Neutrophil (primary cell): ENCODE data around the gene HCFC1R1.

Experiments used
- H3K27ac ChIP-seq: fragments of 200-600 bp; sonication (generic); 2 replicates; pipeline ENCODE4 v1.5.1; 2016; ENCODE audit warnings: mild to moderate bottlenecking, moderate library complexity
- H3K27me3 ChIP-seq: fragments of 200-600 bp; sonication (generic); 2 replicates; pipeline ENCODE4 v1.6.0; 2016; ENCODE audit warnings: mild to moderate bottlenecking
- H3K36me3 ChIP-seq: fragments of 200-600 bp; sonication (generic); 2 replicates; pipeline ENCODE4 v1.5.1; 2017
- H3K4me1 ChIP-seq, 2 experiments: fragments of 200-600 bp in 1 of 2; sonication (generic) in 1 of 2; 1 replicate in 1 of 2; 2 replicates in 1 of 2; pipeline versions ENCODE4 v1.5.1 to v1.6.1; 2013 to 2016; ENCODE audit warnings: low read depth in 1 of 2, low read length in 1 of 2, mild to moderate bottlenecking in 1 of 2, moderate library complexity in 1 of 2; ENCODE audit not compliant: control insufficient read depth in 1 of 2, insufficient read depth in 1 of 2
- H3K4me3 ChIP-seq, 2 experiments: fragments of 200-600 bp in 1 of 2; sonication (generic) in 1 of 2; 1 replicate in 1 of 2; 2 replicates in 1 of 2; pipeline ENCODE4 v1.5.1; 2013 to 2016; ENCODE audit warnings: low read depth in 1 of 2, low read length in 1 of 2, mild to moderate bottlenecking in 1 of 2, moderate library complexity in 1 of 2
- H3K9me3 ChIP-seq: fragments of 200-600 bp; sonication (generic); 2 replicates; pipeline ENCODE4 v1.5.1; 2016
- TF ChIP-seq, protein P1 (sequence below): fragments of 200-600 bp; sonication (generic); IDR thresholded peaks from 2 replicates; pipeline ENCODE4 v1.5.1; 2016; ENCODE audit warnings: antibody characterized with exemption

HCFC1R1 gene

DNA sequence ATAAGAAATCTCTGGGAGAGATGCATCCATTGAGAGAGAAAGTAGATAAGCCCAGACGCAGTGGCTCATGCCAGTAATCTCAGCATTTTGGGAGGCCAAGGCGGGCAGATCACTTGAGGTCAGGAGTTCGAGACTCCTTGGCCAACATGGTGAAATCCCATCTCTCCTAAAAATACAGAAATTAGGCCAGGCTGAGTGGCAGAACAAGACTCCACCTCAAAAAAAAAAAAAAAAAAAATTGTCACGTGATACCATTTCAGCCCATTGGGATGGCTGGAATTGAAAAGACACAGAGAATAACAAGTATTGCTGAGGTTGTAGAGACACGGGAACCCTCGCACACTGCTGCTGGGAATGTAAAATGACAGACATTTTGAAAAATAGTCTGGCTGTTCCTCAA is 38.8 kb upstream of the HCFC1R1 start:
- Histone ChIP-seq H3K36me3 (peaks cover 34% of the 10 kb centered on the region), H3K4me3 (peak overlapping the region; percentile 8 to 23), H3K27me3 (no peaks in the 10 kb centered on the region), H3K27ac (peak overlapping the region; percentile 76), H3K4me1 (peaks cover 50 to 62% of the 10 kb centered on the region in 2 experiments), H3K9me3 (no peaks in the 10 kb centered on the region)
- TF ChIP-seq, protein P1, sequence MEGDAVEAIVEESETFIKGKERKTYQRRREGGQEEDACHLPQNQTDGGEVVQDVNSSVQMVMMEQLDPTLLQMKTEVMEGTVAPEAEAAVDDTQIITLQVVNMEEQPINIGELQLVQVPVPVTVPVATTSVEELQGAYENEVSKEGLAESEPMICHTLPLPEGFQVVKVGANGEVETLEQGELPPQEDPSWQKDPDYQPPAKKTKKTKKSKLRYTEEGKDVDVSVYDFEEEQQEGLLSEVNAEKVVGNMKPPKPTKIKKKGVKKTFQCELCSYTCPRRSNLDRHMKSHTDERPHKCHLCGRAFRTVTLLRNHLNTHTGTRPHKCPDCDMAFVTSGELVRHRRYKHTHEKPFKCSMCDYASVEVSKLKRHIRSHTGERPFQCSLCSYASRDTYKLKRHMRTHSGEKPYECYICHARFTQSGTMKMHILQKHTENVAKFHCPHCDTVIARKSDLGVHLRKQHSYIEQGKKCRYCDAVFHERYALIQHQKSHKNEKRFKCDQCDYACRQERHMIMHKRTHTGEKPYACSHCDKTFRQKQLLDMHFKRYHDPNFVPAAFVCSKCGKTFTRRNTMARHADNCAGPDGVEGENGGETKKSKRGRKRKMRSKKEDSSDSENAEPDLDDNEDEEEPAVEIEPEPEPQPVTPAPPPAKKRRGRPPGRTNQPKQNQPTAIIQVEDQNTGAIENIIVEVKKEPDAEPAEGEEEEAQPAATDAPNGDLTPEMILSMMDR, result no peak

DNA sequence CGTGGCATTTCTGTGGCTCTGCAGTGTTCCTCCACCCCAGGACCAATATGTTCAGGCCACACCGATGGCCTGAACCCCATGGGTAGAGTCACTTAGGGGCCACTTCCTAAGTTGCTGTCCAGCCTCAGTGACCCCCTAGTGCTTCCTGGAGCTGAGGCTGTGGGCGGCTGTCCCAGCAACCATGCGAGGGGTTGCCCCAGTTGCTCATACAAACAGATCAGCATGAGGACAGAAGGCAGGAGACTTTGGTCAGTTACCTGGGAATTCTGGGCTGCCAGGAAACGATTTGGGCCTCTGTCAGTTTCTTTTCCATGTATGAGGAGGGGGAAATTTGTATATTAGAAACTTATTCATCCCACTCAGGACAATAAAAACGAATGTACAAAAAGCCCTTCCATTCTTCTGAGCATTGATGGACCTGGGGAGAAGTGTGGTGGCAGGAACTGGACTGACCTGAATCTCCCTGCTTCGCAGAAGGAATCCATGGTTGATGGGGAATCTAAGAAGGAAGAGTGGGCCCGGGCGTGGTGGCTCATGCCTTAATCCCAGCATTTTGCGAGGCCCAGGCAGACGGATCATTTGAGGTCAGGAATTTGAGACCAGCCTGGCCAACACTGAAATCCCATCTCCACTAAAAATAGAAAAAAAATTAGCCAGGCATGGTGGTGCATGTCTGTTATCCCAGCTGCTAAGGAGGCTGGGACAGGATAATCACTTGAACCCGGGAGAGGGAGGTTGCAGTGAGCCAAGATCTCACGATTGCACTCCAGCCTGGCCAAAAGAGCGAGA is 36.8 kb upstream of the HCFC1R1 start:
- peaks cover 70 to 82% of the 10 kb centered on the region in 2 experiments for H3K4me1 ChIP-seq
- TF ChIP-seq, protein P1, result no peak
- no peaks in the 10 kb centered on the region for H3K27me3 ChIP-seq
- peak overlapping the region; percentile 94 for H3K27ac ChIP-seq
- no peaks in the 10 kb centered on the region for H3K9me3 ChIP-seq
- H3K36me3 ChIP-seq, result peaks cover 54% of the 10 kb centered on the region
- peak overlapping the region; percentile 98 to 99 for H3K4me3 ChIP-seq

DNA sequence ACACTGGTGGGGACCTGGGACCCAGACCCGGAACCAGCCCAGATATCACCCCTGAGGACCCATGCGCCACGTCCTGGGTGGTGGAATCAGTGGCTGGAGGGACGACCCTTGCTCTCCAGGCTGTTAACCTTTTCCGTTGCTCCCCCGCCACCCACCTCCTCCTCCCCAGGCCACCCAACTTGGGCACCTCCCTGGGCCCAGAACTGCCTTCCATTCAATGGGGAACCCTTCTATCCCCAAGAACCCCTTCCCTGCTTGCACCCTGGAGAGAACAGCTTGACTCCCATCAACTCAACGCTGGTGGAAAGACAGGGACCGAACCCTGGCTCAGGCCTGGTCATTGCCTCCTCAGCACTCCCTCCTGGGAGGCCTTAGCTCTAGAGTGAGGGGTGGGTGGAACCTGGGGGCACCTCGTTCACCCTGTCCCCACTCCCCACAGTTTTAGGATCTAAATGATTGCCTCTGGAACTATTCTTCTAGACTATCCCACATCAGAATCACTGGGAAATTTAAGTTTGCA is 36.0 kb upstream of the HCFC1R1 start:
- H3K27me3 ChIP-seq, result no peaks in the 10 kb centered on the region
- H3K9me3 ChIP-seq, result no peaks in the 10 kb centered on the region
- peak overlapping the region; percentile 98 to 99 for H3K4me3 ChIP-seq
- peak overlapping the region; percentile 94 for H3K27ac ChIP-seq
- H3K4me1 ChIP-seq, result peaks cover 78 to 89% of the 10 kb centered on the region in 2 experiments
- peaks cover 61% of the 10 kb centered on the region for H3K36me3 ChIP-seq
- TF ChIP-seq, protein P1, result no peak

DNA sequence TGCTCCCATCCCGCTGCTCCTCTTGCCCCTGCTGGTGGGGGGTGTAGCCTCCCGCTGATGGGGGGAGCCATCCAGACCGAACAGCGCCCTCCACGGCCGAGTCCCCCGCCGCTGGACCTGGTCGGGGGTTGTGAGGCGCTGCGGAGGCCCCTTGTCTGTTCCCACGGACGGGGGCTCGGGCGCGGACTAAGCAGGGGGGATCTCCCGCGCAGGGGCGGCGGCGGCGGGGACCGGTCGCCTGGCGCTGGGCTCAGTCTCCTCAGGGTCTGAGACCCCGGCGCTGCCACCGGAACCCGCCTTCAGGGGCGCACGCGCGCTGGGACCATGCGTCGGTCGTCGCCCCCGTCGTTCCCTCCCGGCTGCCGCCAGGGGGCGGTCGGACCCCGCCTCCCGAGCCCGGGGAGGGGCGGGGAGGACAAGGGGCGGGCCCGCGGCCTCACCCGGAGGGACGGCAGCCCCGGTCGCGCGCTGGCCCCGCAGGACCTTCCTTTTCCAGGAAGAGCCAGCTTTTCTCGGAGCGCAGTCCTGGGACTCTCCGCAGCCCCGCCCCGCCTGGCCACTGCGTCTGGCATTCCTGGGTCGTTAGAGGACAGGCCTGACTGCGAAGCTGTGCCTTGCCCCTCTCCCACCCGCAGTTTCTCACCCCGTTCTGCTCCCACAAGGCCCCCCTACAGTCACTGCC is 35.4 kb upstream of the HCFC1R1 start:
- TF ChIP-seq, protein P1, result peak; percentile 97
- Histone ChIP-seq H3K9me3 (no peaks in the 10 kb centered on the region), H3K36me3 (peaks cover 61% of the 10 kb centered on the region), H3K27me3 (no peaks in the 10 kb centered on the region), H3K27ac (peak overlapping the region; percentile 94), H3K4me1 (peaks cover 84 to 94% of the 10 kb centered on the region in 2 experiments), H3K4me3 (peak overlapping the region; percentile 98 to 99)

DNA sequence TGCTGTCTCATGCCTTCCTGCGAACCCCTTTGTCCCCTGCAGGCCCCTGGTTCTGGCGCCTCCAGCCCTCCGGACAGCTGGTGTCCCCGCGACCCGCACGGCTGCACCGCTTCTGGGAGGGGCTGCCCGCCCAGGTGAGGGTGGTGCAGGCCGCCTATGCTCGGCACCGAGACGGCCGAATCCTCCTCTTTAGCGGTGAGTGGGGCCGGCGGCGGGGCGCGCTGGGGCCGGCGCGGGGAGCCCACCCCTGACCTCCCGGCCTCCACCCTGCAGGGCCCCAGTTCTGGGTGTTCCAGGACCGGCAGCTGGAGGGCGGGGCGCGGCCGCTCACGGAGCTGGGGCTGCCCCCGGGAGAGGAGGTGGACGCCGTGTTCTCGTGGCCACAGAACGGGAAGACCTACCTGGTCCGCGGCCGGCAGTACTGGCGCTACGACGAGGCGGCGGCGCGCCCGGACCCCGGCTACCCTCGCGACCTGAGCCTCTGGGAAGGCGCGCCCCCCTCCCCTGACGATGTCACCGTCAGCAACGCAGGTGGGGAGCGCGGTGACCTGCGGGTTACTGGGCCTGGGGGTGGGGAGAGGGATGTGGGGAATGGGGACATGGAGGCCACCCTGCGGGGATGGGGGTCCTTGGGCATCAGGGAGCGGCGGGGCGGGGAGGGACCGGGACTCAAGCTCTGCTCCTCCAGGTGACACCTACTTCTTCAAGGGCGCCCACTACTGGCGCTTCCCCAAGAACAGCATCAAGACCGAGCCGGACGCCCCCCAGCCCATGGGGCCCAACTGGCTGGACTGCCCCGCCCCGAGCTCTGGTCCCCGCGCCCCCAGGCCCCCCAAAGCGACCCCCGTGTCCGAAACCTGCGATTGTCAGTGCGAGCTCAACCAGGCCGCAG is 34.6 kb upstream of the HCFC1R1 start:
- Histone ChIP-seq H3K4me1 (peaks cover 91 to 99% of the 10 kb centered on the region in 2 experiments), H3K9me3 (no peaks in the 10 kb centered on the region), H3K36me3 (peaks cover 61% of the 10 kb centered on the region), H3K27me3 (no peaks in the 10 kb centered on the region), H3K27ac (peak overlapping the region; percentile 94), H3K4me3 (peak overlapping the region; percentile 98 to 99)
- TF ChIP-seq, protein P1, result no peak
